EL (cell line): ENCODE results near the gene ZNF423.

Source experiments
- DNase-seq: peaks from one replicate; pipeline ENCODE4 v3.0.0-alpha.2; 2016

Gene ZNF423

DNA sequence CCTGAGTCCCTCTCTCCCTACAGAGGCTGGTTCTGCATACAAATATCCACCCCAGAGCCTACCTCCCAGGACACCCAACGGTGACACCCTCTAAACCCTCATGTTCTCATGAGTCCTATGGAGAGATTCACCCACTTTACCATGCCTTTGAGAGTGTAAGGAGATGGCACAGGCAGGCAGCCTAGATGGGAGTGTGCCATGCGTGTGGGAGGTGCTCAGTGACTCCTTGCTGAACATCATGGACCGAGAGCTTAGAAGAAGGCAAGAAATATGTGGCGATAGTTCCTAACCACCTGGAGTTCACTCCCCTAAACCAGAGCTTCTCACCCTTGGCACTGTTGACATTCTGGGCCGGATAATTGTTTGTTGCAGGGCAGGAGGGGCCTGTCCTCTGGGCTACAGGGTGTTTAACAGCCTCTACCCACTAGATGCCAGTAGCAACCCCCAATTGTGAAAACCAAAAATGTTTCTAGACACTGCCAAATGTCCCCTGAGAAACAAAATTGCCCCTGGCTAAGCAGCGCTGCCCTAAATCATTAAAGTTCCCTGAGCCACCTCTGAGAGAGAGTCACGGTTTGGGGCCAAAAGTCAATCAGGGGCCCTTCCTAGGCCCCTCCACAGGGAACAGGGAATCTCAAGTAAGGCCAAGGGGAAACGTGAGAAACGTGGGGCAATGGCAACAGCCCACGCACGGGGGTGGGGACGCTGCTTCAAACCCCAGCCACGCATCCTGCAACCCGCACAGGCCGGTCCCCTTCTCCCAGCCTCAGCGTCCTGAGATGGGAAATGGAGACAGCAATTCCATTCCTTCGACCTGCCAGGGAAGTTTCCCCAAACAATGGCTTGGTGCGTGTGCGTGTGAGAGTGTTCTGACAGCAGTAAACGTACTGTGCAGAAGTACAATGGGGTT lies 415.5 kb downstream of the ZNF423 start:
- DNase-seq: no peak

DNA sequence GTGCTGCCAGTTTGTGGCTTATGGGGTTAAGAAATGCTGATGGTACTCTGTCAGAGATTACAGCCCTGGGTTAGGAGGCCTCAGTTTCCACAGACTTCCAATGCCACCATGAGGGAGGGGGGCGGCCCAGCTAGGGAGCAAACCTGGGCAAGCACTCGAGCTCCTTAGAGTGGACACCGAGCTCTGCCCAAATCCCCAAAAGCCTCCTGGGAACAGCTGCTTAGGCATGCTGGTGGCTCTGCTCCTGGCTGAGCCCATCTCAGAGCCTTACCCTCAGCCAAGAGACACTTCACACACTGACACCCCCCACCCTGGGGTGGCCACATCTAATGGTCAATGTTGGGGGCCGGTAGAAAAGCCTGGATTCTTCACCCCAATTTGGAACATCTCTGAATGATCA lies 416.2 kb downstream of the ZNF423 start:
- DNase-seq: no peak

DNA sequence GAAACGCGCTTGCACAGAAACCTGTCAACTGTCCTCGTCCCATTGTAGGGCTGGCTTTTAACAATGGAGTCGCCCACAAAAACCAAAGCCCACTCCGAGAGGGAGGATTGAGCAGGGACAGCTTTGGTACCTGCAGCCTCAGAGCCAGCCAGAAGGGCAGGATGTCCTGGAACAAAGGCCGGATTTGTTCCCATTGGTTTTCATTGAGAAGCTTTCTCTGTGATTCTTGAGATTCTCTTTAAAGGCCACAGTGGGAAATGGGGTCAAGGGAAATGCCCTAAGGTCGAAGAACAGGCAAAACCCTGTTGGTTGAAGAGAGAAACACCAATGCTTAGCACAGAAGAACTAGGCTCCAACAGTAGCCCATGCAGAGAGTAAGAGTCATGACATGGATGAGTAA lies 416.9 kb downstream of the ZNF423 start:
- no peak for DNase-seq
